ENCODE results near the gene STXBP5.

STXBP5 gene

GRCh38 chr6:147204060-147204785 is at the start of gene STXBP5:
Gene STXBP5 (plus strand): TSS chr6:147204417. CDS start chr6:147204533, 116 bp downstream.
- DNase-seq = peak; percentile 85

- no peak for DNase-seq
Observed at GRCh38 chr6:147154454-147154853, 49.8 kb upstream of the STXBP5 start.

- DNase-seq = no peak
Observed at GRCh38 chr6:147156218-147156617, 48.0 kb upstream of the STXBP5 start.

GRCh38 chr6:147156799-147157382 is 47.3 kb upstream of the STXBP5 start:
- no peak for DNase-seq

GRCh38 chr6:147157930-147158329 is 46.3 kb upstream of the STXBP5 start:
- DNase-seq = no peak

GRCh38 chr6:147158881-147159280 is 45.3 kb upstream of the STXBP5 start:
- DNase-seq = no peak

GRCh38 chr6:147159536-147160374 is 44.5 kb upstream of the STXBP5 start:
- no peak for DNase-seq

- no peak for DNase-seq
Observed at GRCh38 chr6:147160593-147160992, 43.6 kb upstream of the STXBP5 start.

GRCh38 chr6:147161253-147161973 is 42.8 kb upstream of the STXBP5 start:
- DNase-seq = no peak

GRCh38 chr6:147161974-147162495 is 42.2 kb upstream of the STXBP5 start:
- DNase-seq = no peak

- no peak for DNase-seq
Observed at GRCh38 chr6:147164761-147165160, 39.5 kb upstream of the STXBP5 start.

GRCh38 chr6:147166360-147166944 is 37.8 kb upstream of the STXBP5 start:
- no peak for DNase-seq

- DNase-seq = no peak
Observed at GRCh38 chr6:147166992-147167391, 37.2 kb upstream of the STXBP5 start.

GRCh38 chr6:147167576-147168461 is 36.4 kb upstream of the STXBP5 start:
- DNase-seq = no peak

- DNase-seq = no peak
Observed at GRCh38 chr6:147169529-147169928, 34.7 kb upstream of the STXBP5 start.

GRCh38 chr6:147170269-147170668 is 33.9 kb upstream of the STXBP5 start:
- DNase-seq = no peak

- DNase-seq = no peak
Observed at GRCh38 chr6:147173140-147173539, 31.1 kb upstream of the STXBP5 start.

- peak; percentile 30 for DNase-seq
Observed at GRCh38 chr6:147173675-147174308, 30.4 kb upstream of the STXBP5 start.

- DNase-seq = no peak
Observed at GRCh38 chr6:147176795-147177194, 27.4 kb upstream of the STXBP5 start.

- no peak for DNase-seq
Observed at GRCh38 chr6:147177286-147177685, 26.9 kb upstream of the STXBP5 start.

GRCh38 chr6:147178355-147178754 is 25.9 kb upstream of the STXBP5 start:
- DNase-seq = no peak

Measured in eye (tissue), 1 donor.